Measurements from ENCODE around the gene PRDM12.

- TF ChIP-seq CTCF (IDR thresholded peaks at IDR 0.05), result no peak
- no peak for TF ChIP-seq POLR2A (IDR thresholded peaks at IDR 0.05)
- no peak for TF ChIP-seq POLR2AphosphoS5 (IDR thresholded peaks at IDR 0.05)
These were observed 4.3 kb downstream of the PRDM12 start for GRCh38 chr9:130668659-130669058.

Data from breast epithelium (tissue), 3 donors.